NT2/D1 (cell line): ENCODE measurements around the gene ARCN1.
A peak's percentile ranks its signal among the peaks of the same experiment; 100 is the strongest.
"Not testable (repeated sequence)": the region's sequence is repeated elsewhere in the genome, so short reads cannot be mapped to it uniquely, and the experiment has no call there.

Experiments
- DNase-seq: peaks from one replicate; pipeline ENCODE4 v3.0.0-alpha.2; 2011; ENCODE audit warnings: low read depth, low spot score
- H3K27me3 ChIP-seq: 2 replicates; pipeline ENCODE4 v1.6.0; 2011; ENCODE audit warnings: mild to moderate bottlenecking; ENCODE audit not compliant: insufficient read length, insufficient read depth
- H3K36me3 ChIP-seq: 2 replicates; pipeline ENCODE4 v1.6.1; 2011; ENCODE audit warnings: mild to moderate bottlenecking, low read length, mixed read lengths; ENCODE audit not compliant: insufficient read depth, insufficient read length
- H3K4me1 ChIP-seq: 2 replicates; pipeline ENCODE4 v1.5.1; 2011; ENCODE audit not compliant: insufficient read depth, insufficient read length
- H3K4me3 ChIP-seq: 2 replicates; pipeline ENCODE4 v1.5.1; 2011; ENCODE audit warnings: low read depth; ENCODE audit not compliant: insufficient read length
- H3K9ac ChIP-seq: 2 replicates; pipeline ENCODE4 v1.6.0; 2011; ENCODE audit warnings: low read depth; ENCODE audit not compliant: insufficient read length
- H3K9me3 ChIP-seq: 2 replicates; pipeline ENCODE4 v1.5.1; 2011; ENCODE audit warnings: mild to moderate bottlenecking, low read length; ENCODE audit not compliant: insufficient read depth
- SUZ12 ChIP-seq: IDR thresholded peaks from 2 replicates; pipeline ENCODE4 v1.6.1; 2011; ENCODE audit not compliant: insufficient read length, insufficient read depth; ENCODE audit errors: extremely low read depth
- YY1 ChIP-seq: IDR thresholded peaks from 2 replicates; pipeline ENCODE4 v1.6.1; 2011; ENCODE audit not compliant: insufficient read length, insufficient read depth
- ZNF274 ChIP-seq: IDR thresholded peaks from 2 replicates; pipeline ENCODE4 v1.6.1; 2011; ENCODE audit warnings: mild to moderate bottlenecking, low read depth, low read length

ARCN1 gene

DNA sequence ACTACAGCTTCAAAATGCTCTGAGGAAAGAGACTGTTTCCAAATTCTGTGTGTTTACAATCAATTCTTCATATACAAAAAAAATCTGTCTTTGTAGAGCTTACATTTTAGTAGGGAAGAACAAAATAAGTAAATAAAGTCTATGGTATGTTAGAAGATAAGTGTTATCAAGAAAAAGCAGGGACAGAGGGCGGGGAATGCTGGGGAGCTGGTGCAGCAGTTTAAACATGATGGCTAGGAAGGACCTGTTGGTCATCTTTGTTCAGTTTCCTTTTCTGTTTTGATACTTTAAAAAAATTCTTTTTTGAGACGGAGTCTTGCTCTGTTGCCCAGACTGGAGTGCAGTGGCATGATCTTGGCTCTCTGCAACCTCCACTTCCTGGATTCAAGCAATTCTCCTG is 25.1 kb upstream of the ARCN1 start:
- no peak overlapping the region for H3K4me3 ChIP-seq
- no peak overlapping the region for H3K9ac ChIP-seq
- DNase-seq = no peak
- no peaks in the 10 kb centered on the region for H3K27me3 ChIP-seq
- TF ChIP-seq ZNF274 = no peak
- TF ChIP-seq YY1 = no peak
- no peak for TF ChIP-seq SUZ12
- H3K4me1 ChIP-seq = no peaks in the 10 kb centered on the region
- H3K9me3 ChIP-seq = no peaks in the 10 kb centered on the region
- H3K36me3 ChIP-seq = peaks cover 16% of the 10 kb centered on the region

- H3K27me3 ChIP-seq = no peaks in the 10 kb centered on the region
- peaks cover 34% of the 10 kb centered on the region for H3K36me3 ChIP-seq
- H3K4me3 ChIP-seq = no peak overlapping the region
- H3K4me1 ChIP-seq = no peaks in the 10 kb centered on the region
- H3K9me3 ChIP-seq = no peaks in the 10 kb centered on the region
- no peak overlapping the region for H3K9ac ChIP-seq
- TF ChIP-seq SUZ12 = no peak
- TF ChIP-seq ZNF274 = no peak
- TF ChIP-seq YY1 = no peak
- DNase-seq = no peak
These were observed 19.9 kb upstream of the ARCN1 start for GRCh38 chr11:118552341-118552740.

DNA sequence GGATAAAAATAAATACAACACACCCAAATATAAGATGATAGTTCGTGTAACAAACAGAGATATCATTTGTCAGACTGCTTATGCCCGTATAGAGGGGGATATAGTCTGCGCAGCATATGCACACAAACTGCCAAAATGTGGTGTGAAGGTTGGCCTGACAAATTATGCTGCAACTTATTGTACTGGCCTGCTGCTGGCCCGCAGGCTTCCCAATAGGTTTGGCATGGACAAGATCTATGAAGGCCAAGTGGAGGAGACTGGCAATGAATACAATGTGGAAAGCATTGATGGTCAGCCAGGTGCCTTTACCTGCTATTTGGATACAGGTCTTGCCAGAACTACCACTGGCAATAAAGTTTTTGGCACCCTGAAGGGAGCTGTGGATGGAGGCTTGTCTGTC is 11.4 kb upstream of the ARCN1 start:
- no peaks in the 10 kb centered on the region for H3K9me3 ChIP-seq
- no peak overlapping the region for H3K9ac ChIP-seq
- no peaks in the 10 kb centered on the region for H3K4me1 ChIP-seq
- no peak overlapping the region for H3K4me3 ChIP-seq
- peaks cover 19% of the 10 kb centered on the region for H3K36me3 ChIP-seq
- no peaks in the 10 kb centered on the region for H3K27me3 ChIP-seq
- TF ChIP-seq SUZ12 (no peak), YY1 (no peak), ZNF274 (no peak)
- no peak for DNase-seq

- no peak for DNase-seq
- no peak for TF ChIP-seq SUZ12
- no peak for TF ChIP-seq YY1
- no peak for TF ChIP-seq ZNF274
- no peak overlapping the region for H3K4me3 ChIP-seq
- H3K9me3 ChIP-seq = no peaks in the 10 kb centered on the region
- no peak overlapping the region for H3K9ac ChIP-seq
- H3K4me1 ChIP-seq = no peaks in the 10 kb centered on the region
- H3K27me3 ChIP-seq = no peaks in the 10 kb centered on the region
- no peaks in the 10 kb centered on the region for H3K36me3 ChIP-seq
These were observed 7.2 kb upstream of the ARCN1 start for GRCh38 chr11:118565051-118565450.

DNA sequence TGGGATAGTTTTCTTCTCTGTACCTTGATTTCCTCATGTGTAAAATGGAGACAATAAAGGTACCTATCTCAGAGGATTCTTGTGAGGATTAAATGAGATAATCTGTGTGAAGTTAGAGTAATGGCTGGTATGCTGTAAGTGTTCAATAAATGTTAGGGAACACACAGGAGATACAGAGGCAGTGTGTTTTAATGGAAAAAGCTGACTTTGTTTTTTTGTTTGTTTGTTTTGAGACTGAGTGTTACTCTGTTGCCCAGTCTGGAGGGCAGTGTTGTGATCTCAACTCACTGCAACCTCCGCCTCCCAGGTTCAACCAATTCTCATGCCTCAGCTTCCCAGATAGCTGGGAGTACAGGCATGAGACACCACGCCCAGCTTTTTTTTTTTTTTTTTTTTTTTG is 2.5 kb upstream of the ARCN1 start:
- DNase-seq = no peak
- no peak for TF ChIP-seq SUZ12
- no peak for TF ChIP-seq YY1
- no peak for TF ChIP-seq ZNF274
- Histone ChIP-seq H3K27me3 (no peaks in the 10 kb centered on the region), H3K36me3 (peaks cover 10% of the 10 kb centered on the region), H3K4me1 (no peaks in the 10 kb centered on the region), H3K9me3 (no peaks in the 10 kb centered on the region), H3K9ac (no peak overlapping the region), H3K4me3 (no peak overlapping the region)

- no peak overlapping the region for H3K9ac ChIP-seq
- TF ChIP-seq ZNF274 = no peak
- TF ChIP-seq YY1 = no peak
- no peak for TF ChIP-seq SUZ12
- H3K36me3 ChIP-seq = peaks cover 13% of the 10 kb centered on the region
- H3K27me3 ChIP-seq = no peaks in the 10 kb centered on the region
- no peak for DNase-seq
- H3K4me3 ChIP-seq = no peak overlapping the region
- H3K4me1 ChIP-seq = no peaks in the 10 kb centered on the region
- H3K9me3 ChIP-seq = no peaks in the 10 kb centered on the region
These were observed 1.4 kb upstream of the ARCN1 start for GRCh38 chr11:118570787-118571186.

DNA sequence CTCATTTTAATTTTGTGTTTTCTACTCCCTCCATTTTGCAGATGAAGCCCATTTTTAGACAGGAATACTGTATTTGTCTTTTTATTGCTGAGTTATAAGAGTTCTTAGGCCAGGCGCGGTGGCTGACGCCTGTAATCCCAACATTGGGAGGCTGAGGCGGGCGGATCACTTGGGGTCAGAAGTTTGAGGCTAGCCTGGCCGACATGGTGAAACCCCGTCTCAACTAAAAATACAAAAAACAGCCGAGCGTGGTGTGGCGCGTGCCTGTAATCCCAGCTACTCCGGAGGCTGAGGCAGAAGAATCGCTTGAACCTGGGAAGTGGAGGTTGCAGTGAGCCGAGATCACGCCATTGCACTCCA is 528 bp upstream of the ARCN1 start:
- DNase-seq, H3K27me3 ChIP-seq, H3K9ac ChIP-seq, H3K4me1 ChIP-seq, H3K9me3 ChIP-seq: not testable (repeated sequence)
- peak overlapping the region; percentile 95 for H3K4me3 ChIP-seq
- peaks cover 17% of the 10 kb centered on the region for H3K36me3 ChIP-seq

DNA sequence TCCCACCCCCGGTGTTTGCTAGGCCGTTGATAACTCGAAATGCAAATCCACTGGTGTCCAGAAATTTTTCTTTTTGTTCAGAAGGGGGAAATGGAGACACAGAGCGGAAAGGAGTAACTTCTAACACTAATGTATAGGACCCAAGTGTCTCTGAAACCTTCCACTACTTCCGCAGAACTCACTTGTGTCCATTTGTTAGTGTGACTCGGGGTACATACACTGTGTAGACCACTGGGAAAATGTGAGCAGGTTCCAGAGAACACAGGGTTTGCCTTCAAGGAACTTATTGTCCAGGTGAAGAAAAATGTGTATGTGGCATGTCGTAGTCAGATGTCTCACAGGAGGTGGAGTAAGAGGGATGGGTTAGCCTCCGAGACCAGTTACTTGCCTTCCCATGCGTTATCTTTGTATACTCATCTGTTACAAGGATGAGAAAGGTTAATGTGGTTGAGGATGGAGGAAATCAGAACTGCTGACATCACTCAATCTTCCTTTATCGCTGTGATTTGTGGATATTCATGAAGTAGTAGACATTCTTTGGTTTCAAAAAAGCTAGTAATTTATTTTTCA is 857 bp downstream of the ARCN1 start:
- no peaks in the 10 kb centered on the region for H3K27me3 ChIP-seq
- peak overlapping the region; percentile 93 for H3K9ac ChIP-seq
- no peak for TF ChIP-seq YY1
- no peak for TF ChIP-seq SUZ12
- no peak for TF ChIP-seq ZNF274
- no peak for DNase-seq
- peaks cover 25% of the 10 kb centered on the region for H3K36me3 ChIP-seq
- no peaks in the 10 kb centered on the region for H3K9me3 ChIP-seq
- peak overlapping the region; percentile 95 for H3K4me3 ChIP-seq
- H3K4me1 ChIP-seq = no peaks in the 10 kb centered on the region
